HG03196 (cell line): ENCODE data around the gene MMP28.

Experiments used
- ATAC-seq: cut with Tn5 transposase; IDR thresholded peaks from one replicate; pipeline ENCODE4 v1.9.1; 2021; ENCODE audit not compliant: unreplicated experiment

The MMP28 gene

DNA sequence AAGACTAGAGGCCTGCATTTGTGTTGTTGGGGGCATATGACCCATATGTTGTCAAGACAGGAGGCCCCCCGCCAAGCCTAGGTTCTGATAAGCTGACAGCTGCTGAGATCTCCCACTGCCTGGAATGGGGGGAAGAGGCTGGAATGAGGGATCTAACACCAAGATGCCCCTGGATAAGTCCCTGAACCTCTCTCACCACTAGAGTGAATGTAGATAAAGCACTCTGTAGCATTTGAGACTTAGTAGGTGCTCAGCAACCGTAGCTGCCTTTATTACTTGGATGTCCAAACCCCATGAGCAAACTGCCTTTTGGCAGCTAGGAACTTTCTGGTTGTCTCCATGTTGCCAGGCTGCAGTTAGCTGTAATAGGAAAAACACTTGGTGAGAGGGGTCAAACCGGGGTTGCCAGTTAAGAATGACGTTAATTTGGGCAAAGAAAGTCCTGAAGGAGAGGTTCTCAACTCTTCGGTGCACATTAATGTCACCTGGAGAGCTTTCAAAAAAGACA lies 68.4 kb downstream of the MMP28 start:
- ATAC-seq, result no peak

DNA sequence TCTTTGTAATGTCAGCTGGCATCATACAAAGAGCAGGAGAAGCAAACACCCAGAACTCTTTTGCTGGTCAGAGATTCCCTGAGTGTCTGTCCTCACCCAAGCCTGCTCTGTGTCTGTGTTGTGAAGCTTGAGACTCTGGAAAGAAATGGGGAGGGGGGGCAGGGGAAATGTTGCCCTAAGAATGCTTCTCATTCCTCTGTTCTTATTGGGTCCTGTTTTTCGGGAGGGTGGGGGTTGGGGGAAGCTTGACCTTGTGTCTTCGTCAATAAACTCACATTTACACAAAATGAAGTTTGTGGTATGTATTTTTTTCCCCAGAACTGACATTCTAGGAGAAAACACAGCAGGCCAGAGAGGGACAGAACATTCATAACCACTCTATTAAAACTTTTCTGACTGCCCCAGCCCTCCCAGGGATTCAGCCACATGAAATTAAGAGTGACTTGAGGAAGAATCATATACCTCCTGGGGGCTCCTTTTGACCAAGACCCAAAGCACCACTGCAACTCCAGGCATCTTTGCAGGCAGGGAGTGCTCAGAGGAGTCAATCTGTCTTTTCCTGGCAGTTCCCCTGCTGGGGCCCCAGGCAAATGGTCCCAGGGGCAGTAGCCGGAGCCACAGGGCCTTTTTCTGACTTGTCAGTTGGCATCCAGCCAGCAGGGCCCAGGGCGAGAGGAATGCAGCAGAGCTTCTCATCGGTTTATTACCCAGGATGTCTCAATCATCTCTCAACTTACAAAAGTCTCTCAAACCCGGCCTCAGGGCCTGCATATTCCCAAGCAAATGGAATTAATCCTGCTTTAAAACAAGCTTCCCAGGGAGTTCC lies 69.1 kb downstream of the MMP28 start:
- ATAC-seq, result no peak

DNA sequence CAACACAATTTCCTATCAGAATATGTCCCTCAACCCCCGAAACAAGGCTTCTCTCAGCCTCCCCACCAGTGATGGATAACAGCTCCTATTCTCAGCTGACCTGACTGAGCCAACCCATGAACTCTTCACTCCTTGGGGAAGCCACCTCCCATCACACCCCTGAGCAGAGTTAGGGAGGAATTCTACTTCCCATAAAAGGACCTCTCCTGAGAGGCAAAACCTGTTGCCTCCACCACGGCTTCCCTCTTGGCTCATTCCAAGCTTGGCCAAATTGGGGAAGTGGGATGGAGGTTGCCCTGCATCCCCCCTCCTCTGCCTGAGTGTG lies 69.7 kb downstream of the MMP28 start:
- no peak for ATAC-seq

DNA sequence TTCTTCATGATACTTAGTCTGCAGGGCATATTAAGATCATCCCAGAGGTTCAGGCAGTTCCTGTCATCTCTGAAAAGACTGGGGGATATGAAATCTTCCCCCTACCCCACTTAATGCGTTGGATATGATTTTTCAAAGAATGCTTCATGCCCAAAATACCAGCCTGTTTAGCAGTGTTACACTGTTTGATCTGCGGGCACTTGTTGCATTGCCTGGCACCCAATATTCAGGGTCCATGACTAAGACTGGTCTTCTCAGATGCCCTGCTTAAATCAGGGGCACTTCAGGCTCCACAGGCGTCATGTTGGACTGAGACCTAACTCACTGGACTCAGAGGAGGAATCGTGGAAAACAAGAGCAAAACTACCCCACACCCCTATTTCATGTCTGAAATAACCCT lies 70.4 kb downstream of the MMP28 start:
- ATAC-seq, result no peak

DNA sequence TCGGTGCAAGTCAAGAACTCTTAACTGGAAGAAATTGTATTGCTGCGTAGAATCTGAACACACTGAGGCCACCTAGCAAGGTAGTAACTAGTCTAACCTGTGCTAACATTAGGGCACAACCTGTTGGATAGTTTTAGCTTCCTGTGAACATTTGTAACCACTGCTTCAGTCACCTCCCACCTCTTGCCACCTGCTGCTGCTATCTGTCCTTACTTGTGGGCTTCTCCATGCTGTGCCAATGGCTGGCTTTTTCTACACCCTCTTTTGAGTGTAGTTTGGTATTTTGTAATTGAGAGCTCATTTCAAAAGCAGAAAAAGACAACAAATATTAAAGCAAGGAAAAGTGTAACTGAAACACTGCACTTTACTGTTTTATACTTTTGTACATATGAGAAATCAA lies 71.7 kb downstream of the MMP28 start:
- no peak for ATAC-seq

DNA sequence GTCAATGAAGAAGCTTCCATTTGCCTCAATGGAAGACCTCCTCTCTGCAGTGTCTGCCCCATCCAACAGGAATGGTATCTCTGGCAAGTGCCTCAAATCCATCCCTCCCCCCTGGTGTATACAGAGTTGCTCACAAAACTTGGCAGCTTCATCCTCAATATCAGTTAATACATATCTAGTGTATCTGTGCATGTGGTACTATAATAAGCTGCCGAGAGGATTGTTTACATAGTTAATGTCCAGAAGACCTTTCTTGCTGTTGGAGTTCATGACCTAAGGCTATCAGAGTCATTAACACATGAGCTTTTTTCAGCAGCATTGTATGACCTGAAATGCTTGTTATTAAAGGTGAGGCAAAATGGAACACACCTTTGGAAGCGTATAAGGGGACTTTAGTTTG lies 78.0 kb downstream of the MMP28 start:
- ATAC-seq, result no peak

DNA sequence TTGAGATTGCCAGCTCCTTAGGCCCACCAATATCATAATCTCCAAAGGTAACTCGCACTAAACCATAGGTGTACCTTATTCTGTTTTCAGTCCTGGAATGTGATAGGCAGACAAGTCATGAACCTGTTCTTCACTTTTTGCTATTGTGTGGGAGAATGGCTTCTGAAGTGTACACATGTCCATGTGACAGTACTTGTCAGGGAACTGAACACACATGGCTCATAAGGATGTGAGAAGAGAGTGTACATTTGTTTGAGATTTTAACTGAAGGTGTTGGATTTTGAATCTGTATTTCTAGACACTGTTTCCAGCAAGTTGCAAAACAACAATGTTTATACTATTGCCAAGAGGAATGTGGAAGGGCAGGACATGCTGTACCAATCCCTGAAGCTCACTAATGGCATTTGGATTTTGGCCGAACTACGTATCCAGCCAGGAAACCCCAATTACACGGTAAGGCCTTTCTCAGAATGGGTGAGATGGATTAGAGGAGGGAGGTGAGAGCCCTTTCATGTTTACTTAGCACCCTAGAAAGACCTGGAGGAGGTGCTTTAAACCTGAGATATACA lies 78.5 kb downstream of the MMP28 start:
- ATAC-seq, result no peak

DNA sequence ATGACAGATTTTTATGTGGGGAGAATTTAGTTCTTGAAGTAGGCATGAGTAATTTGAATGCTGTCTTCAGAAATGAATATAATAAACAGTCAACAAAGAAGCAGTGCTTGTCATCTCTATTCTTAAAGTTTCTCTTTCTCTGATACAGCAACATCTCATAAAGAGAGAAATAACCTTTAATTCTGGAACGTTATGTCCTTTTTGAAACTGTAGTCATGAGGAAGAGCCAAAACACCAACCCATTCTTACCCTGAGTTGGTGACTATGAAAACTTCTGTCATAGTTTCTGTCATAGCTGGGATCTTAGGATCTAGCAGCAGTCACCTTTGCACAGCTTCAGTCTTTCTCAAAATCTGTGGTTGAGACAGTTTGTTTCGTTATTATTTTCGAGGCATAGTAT lies 79.3 kb downstream of the MMP28 start:
- ATAC-seq, result no peak
